GM19468 (cell line): ENCODE results near the gene EFCAB14.
"Not testable (repeated sequence)": the region's sequence is repeated elsewhere in the genome, so short reads cannot be mapped to it uniquely, and the experiment has no call there.

Experiments
- ATAC-seq: cut with Tn5 transposase; IDR thresholded peaks from one replicate; pipeline ENCODE4 v1.9.1; 2021; ENCODE audit warnings: mild to moderate bottlenecking, moderate library complexity, moderate number of reproducible peaks; ENCODE audit not compliant: unreplicated experiment; ENCODE audit errors: extremely low read depth

The EFCAB14 gene

DNA sequence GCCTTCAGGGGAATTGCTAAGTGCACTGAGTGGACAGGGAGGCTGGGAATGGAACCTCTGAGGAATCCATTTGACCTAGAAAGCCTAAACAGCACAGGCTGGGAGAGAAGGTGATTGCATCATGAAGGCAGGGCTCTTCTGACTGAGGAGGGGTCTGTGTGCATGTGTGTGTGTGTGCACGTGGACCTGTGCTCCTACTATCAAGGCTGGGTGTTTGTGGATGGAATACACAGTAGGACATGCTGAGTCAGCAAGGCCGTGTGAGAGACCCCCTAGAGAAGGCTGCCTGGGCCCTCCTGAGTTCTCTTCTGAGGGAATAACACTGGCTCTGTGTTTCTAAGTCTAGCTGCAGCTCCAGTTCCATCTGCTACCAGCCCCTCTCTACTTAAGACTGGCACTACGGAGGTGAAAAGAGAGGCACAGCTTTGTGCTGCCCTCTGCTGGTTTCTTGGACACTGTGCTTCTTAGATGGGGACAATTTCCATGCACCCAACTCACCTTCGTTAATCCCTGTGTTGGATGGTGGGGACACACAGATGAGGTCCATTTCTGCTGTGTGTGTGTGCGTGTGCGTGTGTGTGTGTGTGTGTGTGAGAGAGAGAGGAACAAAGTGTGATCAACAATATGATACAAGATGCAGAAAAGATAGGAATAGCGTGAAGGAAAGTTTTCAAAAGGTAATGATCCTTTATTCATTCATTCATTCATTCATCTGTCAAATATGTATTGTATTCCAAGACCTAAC lies 6.2 kb upstream of the EFCAB14 start:
- ATAC-seq: no peak

DNA sequence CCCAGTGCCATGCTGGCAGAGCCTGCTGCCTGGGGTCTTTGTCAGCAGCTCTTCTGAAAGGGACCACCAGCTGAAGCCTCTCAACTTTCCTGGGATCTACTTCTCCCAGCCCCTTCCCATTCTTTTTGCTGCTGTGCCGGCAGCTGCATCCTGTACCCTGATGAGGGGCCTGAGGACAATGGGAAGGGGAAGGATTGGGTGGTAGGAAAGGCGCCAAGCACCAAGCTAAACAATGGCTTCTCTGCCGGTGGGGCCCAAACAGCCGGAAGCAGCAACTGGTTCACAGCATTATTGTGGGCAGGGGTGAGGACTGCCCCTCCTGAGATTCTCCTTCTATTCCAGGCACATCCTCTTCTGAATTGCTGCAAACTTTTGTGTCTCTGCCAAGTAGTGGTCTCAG lies 5.0 kb upstream of the EFCAB14 start:
- no peak for ATAC-seq

DNA sequence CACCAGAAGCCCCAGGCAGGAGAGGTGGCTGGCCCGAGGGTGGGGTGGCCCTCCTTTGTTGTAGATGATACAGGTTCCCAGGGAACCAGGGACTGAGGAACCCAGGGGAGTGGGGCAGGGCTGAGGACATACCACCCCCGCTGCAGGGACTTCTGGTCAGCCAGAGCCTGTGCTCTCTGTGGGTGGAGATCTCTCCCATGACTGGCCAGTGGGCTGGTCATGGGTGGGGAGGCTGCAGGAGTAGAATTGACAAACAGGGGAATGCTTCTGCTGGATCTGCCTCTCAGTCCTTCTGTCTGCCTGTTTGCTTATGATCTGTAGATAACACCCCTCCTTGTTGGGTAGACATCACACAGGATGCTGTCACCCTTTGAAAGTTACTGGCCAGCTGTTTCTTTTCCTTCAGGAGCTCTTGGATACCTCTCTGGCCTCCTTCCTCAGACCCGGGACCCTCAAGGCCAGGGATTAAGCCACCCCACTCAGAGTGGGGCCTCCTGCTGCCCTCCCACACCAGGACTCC lies 2.8 kb upstream of the EFCAB14 start:
- ATAC-seq: no peak

DNA sequence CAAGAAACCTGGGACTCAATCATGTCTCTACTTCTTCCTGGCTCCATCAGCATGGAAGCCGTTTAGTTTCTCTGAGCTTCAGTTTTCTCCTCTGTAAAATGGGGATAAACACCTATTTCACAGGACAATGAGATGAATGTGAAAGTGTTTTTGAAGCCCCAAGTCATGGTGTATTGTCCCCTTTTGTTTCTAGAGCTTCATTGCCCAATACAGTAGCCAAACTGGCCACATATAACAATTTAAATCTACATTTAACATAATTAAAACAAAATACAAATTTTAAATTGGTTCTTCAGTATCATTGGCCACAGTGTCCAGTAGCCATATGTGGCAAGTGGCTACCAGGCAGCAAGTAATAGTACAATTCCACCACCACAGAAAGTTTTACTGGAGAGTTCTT lies 2.3 kb upstream of the EFCAB14 start:
- ATAC-seq: no peak

DNA sequence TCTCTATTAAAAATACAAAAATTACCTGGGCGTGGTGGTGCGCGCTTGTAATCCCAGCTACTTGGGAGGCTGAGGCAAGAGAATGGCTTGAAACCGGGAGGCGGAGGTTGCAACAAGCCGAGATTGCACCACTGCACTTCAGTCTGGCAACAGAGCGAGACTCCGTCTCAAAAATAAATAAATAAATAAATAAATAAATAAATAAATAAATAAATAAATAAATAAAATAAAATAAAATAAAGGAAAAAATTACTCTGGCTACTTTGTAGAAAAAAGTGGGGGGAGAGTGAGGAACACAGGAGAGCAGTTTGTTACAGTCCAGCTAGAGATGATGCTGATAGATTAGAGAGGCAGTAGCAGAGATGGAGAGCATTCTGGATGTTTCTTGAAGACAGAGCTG lies 1.4 kb upstream of the EFCAB14 start:
- ATAC-seq: not testable (repeated sequence)

DNA sequence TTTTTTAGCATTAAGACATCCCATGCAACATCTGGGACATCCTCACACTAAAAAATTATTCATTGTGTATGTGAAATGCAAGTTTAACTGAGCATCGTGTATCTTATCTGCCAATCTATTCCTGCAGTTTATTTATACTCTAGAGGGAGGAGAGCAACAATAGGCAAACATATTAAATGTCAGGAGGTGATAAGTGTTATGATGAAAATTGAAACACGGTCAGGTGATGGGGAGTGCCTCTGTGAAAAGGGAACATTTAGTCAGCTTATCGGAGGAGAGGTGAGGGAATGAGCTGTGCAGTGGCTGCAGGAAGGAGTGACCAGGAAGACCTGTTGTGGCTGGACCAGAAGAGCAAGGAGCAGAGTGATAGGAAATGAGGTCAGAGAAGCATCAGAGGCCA lies 775 bp upstream of the EFCAB14 start:
- no peak for ATAC-seq

DNA sequence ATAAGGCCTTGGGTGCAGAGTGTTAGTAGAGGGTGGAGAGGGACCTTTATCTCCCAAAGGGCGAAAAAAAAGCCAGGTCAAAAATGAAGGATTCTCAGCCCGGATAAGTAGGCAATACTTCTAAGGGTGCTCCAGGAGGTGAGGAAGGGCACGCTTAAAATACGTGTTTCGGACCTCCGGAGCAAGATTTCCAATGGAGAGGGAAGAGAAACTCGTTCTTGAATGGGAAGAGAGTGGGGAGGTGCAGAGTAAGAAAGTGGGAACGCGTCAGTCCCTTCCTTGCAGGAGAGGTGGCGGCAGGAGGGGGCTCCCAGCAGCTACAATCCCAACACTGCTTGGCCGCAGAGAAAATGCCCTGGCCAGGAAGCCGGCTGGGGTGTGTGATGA lies 581 bp downstream of the EFCAB14 start:
- ATAC-seq: no peak

DNA sequence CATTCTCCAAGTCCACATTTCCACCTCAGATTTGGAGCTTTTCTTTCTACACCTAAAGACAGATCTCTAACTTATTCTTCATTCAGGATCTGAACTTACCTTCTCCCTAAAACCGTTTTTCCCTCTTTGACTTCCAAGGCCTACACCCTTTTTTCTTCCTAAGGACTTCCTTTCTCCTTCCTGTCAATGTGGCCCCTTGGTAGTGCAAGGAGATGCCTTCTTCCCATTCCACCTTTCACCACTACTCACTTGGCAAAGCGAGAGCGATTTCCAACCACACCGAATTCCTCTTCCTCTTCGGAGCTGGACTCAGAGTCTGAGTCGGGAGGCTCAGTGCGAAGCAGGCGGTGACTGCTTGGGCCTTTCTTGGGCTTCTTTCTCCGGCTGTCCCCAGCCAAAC lies 1.3 kb downstream of the EFCAB14 start:
- no peak for ATAC-seq

DNA sequence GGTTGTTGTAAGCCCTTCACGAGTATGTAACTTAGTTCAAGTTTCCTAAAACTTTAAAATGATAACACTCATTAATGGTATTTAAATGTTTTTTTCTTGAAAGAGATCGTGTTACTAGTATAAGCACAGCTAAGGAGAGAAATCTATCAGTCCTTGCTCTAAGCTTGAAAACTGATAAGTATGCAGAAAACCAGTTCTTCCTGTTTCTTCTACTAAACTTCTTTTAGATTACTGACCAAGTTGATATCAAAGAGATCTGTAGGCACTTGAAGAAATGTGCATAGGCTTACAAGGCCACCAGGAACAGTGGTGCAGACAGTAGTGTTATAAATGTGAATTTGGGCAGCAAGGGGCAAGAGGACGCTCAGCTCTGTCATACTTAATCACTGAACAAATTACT lies 3.9 kb downstream of the EFCAB14 start:
- no peak for ATAC-seq

DNA sequence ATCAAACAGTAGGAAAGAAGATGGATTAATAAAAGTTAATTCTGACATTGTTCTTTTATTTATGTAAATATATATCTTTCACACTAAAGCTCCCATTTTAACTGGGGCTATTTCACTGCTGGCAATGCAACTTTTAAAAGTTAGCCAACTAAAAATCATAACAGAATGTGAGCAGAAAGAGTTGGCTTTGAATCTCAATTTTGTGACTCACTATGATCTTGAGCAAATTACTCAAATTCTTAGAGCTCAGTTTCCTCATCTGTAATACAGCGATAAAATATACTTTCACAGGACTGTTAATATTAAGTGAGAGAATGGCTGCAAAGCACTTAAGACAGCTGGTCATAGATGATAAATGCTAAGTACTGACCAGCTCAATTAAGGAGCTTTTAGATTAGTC lies 10.8 kb downstream of the EFCAB14 start:
- ATAC-seq: no peak

DNA sequence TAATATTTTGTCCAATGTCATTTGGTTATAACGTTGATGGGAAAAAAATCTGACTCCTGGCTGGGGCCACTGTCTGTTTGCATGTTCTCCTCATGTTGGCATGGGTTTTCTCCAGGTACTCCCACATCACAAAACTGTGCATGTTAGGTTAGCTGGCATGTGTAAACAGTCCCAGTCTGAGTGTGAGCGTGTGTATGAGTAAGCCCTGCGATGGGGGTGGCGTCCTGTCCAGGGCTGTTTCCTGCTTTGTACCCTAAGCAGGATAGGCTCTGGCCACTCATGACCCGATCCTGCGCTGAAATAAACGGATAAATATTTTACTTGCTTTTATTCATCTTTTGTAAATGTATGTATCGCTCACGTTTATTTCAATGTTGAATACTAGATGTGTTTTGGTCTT lies 13.5 kb downstream of the EFCAB14 start:
- ATAC-seq: no peak

DNA sequence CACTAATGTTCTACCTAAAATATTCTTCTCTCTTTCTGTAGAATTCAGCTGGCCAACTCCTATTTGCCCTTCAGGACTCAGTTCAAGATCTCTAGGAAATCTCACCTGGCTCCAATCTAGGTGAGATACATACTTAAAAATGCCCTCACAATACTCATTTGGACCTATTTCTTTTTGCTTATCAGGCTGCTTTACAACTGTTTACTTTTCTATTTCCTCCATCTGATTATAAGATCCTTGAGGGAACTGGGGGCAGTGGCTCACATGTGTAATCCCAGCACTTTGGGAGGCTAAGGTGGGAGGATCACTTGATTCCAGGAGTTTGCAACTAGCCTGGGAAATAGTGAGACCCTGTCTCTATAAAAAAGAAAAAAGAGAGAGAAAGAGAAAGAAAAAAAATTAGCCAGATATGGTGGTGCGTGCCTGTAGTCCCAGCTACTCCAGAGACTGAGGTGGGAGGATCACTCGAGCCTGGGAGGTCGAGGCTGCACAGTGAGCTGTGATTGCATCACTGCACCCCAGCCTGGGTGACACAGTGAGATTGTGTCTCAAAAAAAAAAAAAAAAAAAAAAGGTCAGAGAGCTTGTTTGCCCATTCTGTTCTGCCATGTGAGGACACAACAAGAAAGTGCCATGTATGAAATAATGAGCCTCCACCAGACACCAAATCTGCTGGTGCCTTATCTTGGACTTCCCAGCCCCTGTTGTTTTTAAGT lies 14.8 kb downstream of the EFCAB14 start:
- no peak for ATAC-seq

DNA sequence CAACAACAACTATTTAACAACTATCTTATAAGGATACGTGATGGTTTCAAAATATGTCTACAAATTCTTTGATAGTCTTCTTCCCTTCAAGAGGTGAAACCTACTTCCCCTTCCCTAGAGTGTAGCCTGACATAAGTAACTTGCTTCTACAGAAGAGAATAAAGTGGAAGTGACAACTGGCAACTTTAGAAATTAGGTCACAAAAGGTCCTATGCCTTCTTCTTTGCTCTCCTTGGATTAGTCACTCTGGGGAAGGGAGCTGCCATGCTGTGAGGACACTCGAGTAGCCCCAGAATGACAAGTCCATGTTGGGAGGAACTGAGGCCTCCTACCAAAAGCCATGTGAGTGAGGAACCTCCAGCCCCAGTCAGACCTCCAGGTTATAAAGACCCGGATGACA lies 19.2 kb downstream of the EFCAB14 start:
- ATAC-seq: no peak

DNA sequence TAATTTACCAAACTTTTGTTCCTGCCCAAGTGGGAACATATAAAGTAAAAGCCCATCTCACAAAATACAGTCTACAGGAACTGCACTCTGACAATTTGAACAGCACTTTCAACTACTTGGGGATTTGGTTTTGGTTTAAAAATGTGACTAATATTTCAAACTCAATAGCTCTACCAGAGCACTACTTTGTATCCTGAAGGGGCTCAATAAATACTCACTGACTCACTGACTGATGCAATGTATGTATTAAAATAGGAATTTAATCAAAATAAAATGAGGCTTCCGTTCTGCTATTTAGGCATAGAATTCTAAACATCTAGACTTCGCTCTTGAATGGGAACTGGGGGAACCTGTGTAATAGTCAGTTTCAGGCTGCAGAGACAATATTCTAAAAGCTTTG lies 21.9 kb downstream of the EFCAB14 start:
- ATAC-seq: no peak

DNA sequence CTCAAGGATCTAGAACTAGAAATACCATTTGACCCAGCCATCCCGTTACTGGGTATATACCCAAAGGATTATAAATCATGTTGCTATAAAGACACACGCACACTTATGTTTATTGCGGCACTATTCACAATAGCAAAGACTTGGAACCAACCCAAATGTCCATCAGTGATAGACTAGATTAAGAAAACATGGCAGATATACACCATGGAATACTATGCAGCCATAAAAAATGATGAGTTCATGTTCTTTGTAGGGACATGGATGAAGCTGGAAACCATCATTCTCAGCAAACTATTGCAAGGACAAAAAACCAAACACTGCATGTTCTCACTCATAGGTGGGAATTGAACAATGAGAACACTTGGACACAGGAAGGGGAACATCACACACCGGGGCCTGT lies 24.2 kb downstream of the EFCAB14 start:
- ATAC-seq: not testable (repeated sequence)

DNA sequence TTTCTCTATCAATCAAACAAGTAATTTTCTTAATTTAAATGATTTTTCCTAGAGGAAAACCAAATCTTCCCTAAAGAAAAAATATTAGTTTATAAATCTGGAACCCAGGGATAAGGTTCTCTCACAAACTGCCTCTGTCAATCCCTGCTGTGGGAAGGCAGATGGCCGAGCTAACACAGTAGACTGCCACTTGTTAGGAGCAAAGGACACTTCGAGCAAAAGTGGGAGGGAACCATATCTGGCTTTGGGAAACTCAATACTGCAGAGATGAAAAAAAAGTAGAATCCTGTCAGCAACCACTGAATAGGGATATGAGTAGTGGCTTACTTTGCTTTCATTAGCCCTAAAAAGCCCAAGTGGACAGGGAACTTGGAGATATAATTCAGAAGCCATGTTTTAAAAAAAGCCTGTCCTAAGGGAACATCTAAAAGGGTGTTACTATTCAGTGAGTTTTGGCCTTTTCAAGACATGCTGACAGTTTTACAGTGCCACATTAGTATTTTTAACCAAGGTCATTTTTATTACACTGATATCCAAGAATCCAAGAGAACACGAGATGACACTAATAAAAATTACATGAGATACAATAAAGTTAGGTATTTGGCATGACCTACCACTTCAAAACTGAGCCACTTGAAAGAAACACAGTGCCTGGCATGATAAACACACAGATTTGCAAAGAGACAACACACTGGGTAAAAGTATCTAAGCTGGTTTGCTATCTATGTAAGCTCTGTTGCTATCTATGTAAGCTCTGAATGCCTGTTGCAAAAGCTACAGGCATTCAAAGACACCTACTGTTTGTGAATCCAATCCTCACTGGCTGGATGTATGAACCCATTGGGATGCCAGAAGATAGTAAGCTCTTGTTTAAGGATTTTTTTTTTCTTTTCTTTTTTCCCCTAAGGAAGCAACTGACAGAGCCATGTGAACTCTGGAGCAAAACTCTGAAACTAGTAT lies 25.8 kb downstream of the EFCAB14 start:
- ATAC-seq: no peak

DNA sequence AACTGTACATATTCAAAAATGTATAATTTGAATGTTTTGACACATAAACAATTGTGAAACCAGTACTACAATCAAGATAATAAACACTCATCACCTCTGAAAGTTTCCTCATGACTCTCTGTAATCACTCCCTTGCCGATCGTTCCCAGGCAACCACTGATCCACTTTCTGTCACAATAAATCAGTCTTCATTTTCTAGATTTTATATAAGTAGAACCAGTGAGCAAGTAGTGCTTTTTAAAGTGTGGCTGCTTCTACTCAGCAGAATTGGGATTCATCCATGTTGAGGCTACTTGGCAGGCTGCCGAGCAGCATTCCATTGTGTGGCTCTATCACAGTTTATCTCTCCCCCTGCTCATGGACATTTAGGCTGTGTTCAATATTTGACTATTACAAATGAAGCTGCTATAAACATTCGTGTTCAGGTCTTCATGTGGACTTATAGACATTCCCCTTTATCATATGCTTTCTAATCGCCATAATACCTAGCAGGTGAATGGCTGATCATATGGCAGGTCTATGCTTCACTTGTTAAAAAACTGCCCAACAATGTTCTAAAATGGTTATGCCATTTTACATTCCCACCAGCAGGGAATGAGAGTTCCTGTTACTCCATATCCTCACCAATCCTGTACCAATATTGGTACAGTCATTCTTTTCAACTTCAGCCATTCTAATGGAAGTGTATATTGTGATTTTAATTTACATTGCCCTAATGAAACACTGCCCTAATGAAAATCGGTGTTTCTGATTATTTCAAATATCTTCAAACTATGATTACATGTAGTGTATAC lies 26.7 kb downstream of the EFCAB14 start:
- ATAC-seq: no peak

DNA sequence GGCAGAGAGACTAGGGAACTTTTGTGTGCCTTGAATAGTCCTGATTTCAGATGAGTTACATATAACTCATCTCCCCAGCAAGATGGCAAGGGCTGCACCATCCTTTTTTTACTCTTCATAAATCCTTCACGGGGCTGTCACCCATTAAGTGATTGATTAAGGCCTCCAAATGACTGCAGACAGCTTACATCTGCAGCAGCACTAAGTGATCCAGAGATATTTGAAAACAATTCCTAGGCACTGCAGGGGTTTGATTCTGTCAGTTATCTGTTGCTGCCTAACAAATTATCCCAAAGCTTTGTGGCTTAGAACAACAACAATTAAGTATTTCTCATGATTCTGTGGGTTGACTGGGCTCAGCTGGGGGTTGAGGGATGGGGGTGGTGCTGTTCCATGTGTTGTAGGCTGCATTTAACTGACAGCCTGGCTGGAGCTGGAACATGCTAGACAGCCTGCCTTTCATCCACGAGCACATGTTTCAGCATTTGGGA lies 27.9 kb downstream of the EFCAB14 start:
- ATAC-seq: no peak

DNA sequence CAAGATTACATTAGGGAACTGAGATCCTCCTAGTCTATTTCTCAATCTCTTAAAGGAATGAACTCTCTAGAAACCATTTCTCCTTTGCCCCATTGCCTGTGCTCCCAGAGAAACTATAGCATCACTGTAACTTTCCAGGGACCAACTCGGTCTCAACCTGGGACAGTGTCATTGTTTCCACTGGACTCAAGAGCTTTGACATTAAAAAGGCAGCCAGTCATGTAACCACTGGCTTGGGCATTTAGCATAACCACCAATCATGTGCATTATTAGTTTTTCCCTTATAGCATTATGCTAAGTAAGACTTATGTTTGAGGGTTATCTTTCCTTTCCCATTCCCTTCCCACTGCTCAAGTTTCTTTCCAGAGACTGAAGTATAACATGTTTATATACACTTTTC lies 29.0 kb downstream of the EFCAB14 start:
- no peak for ATAC-seq

DNA sequence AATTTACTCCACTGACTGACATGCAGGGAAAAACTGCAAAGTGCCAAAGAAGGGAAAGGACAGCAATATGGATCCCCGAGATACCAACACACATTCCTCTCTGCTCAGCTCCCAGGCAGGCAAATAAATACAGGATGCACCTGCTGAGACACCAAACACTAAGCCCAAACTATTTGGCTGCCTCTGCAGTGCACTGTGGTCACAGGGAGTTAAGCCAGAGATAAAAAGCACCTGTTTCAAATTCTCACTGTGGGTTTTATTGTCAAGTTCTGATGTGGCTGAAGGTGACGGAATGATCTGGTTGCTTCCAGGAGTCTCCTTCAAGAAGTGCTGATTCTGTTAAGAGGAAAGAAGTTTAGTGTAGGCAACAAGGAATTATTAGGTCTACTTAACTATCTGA lies 29.6 kb downstream of the EFCAB14 start:
- ATAC-seq: no peak
